H1 (cell line): ENCODE data around the gene CCDC102A. TPM values are rescaled to one million over a fixed set of nuclear protein-coding genes. Genes with fewer than 3 reads are reported as not detected.

Experiments
- CTCF ChIA-PET: fragments of 300-600 bp; sonication (Branson Sonifier 250); formaldehyde crosslinking; loops from one replicate; lab custom pipeline; 2021; ENCODE audit not compliant: partially characterized antibody; lab: Charles Lee
- POLR2A ChIA-PET: fragments of 300-600 bp; sonication (Branson Sonifier 250); formaldehyde crosslinking; loops from one replicate; lab custom pipeline; 2021; ENCODE audit warnings: inconsistent platforms; ENCODE audit not compliant: partially characterized antibody; lab: Charles Lee
- DNase-seq, 2 experiments: peaks; one replicate each; pipeline versions ENCODE4 v3.0.0 to v3.0.0-alpha.2; 2010 to 2022; ENCODE audit warnings: low spot score in 2 of 2, low read depth in 1 of 2, mixed read lengths in 1 of 2
- FAIRE-seq: peaks from 2 replicates; lab custom pipeline; 2011; peaks lifted over from hg19 to GRCh38; lab: Jason Lieb, UNC
- H2AFZ ChIP-seq: 2 replicates; pipeline ENCODE4 v1.8.1; 2012; ENCODE audit warnings: low read length, inconsistent platforms
- H2AK5ac ChIP-seq: 2 replicates; pipeline ENCODE4 v1.6.1; 2013; ENCODE audit warnings: low read depth, low read length
- H2BK120ac ChIP-seq: replicated peaks from 2 replicates; pipeline ENCODE3; 2013; ENCODE audit warnings: low read depth, low read length, inconsistent platforms
- H2BK12ac ChIP-seq: 2 replicates; pipeline ENCODE4 v1.6.1; 2013; ENCODE audit warnings: low read depth, low read length
- H2BK15ac ChIP-seq: 2 replicates; pipeline ENCODE4 v1.6.1; 2013; ENCODE audit warnings: low read length
- H2BK20ac ChIP-seq: 2 replicates; pipeline ENCODE4 v1.6.1; 2013; ENCODE audit warnings: low read length
- H2BK5ac ChIP-seq: 2 replicates; pipeline ENCODE4 v1.6.1; 2013; ENCODE audit warnings: low read depth, low read length
- H3K14ac ChIP-seq: 2 replicates; pipeline ENCODE4 v1.6.1; 2013; ENCODE audit warnings: inconsistent platforms; ENCODE audit not compliant: insufficient read length
- H3K18ac ChIP-seq: 2 replicates; pipeline ENCODE4 v1.6.1; 2013; ENCODE audit warnings: low read length; ENCODE audit errors: extremely low read depth
- H3K23ac ChIP-seq: 2 replicates; pipeline ENCODE4 v1.6.1; 2013; ENCODE audit warnings: inconsistent platforms; ENCODE audit not compliant: insufficient read length
- H3K23me2 ChIP-seq: 2 replicates; pipeline ENCODE4 v1.6.1; 2013; ENCODE audit warnings: low read depth, low read length
- H3K27ac ChIP-seq: 2 replicates; pipeline ENCODE4 v1.6.1; 2011; ENCODE audit warnings: low read depth, low read length, inconsistent platforms
- H3K27me3 ChIP-seq, 4 experiments: replicated peaks in 1 of 4; 1 replicate in 1 of 4; 2 replicates in 3 of 4; pipeline versions ENCODE4 v1.6.1 to v1.8.1; 2011 to 2013; ENCODE audit warnings: low read length in 3 of 4, mild to moderate bottlenecking in 3 of 4, inconsistent platforms in 2 of 4, mixed read lengths in 2 of 4, moderate library complexity in 1 of 4; ENCODE audit not compliant: control insufficient read depth in 3 of 4, insufficient read depth in 3 of 4; ENCODE audit errors: extremely low read depth in 1 of 4
- H3K36me3 ChIP-seq, 4 experiments: 2 replicates each; pipeline versions ENCODE4 v1.6.1 to v1.8.1; 2011 to 2013; ENCODE audit warnings: mild to moderate bottlenecking in 4 of 4, low read length in 3 of 4, moderate library complexity in 2 of 4, control low read depth in 1 of 4, inconsistent platforms in 1 of 4; ENCODE audit not compliant: insufficient read depth in 4 of 4, control insufficient read depth in 2 of 4
- H3K4ac ChIP-seq: replicated peaks from 2 replicates; pipeline ENCODE3; 2013; ENCODE audit warnings: low read length, low read depth, mixed read lengths, inconsistent platforms; ENCODE audit not compliant: insufficient read length
- H3K4me1 ChIP-seq, 4 experiments: replicated peaks in 1 of 4; 1 replicate in 1 of 4; 2 replicates in 3 of 4; pipeline versions ENCODE4 v1.6.1 to v1.8.1; 2011 to 2013; ENCODE audit warnings: low read length in 3 of 4, inconsistent platforms in 2 of 4, mixed read lengths in 1 of 4; ENCODE audit not compliant: insufficient read depth in 4 of 4, control insufficient read depth in 3 of 4
- H3K4me2 ChIP-seq, 2 experiments: 2 replicates each; pipeline versions ENCODE4 v1.6.1 to v1.8.1; 2011 to 2013; ENCODE audit warnings: low read depth in 2 of 2, low read length in 2 of 2, control low read depth in 1 of 2, inconsistent platforms in 1 of 2, mild to moderate bottlenecking in 1 of 2; ENCODE audit not compliant: insufficient read depth in 1 of 2
- H3K4me3 ChIP-seq, 4 experiments: fragments of 200-600, 300-600 bp in 1 of 4; sonication (generic), shearing (Covaris generic), sonication (Bioruptor Twin) in 1 of 4; 2 replicates each; pipeline versions ENCODE4 v1.5.1 to v1.8.1; 2011 to 2016; ENCODE audit warnings: low read length in 4 of 4, low read depth in 3 of 4, control low read depth in 2 of 4, inconsistent platforms in 2 of 4, mild to moderate bottlenecking in 2 of 4, mixed read lengths in 1 of 4, moderate library complexity in 1 of 4; ENCODE audit not compliant: insufficient read depth in 2 of 4; ENCODE audit errors: extremely low read depth in 1 of 4
- H3K56ac ChIP-seq: replicated peaks from 2 replicates; pipeline ENCODE3; 2013; ENCODE audit warnings: low read depth, mild to moderate bottlenecking, mixed read lengths, low read length, inconsistent platforms; ENCODE audit not compliant: insufficient read length
- H3K79me1 ChIP-seq: 2 replicates; pipeline ENCODE4 v1.6.1; 2013; ENCODE audit warnings: low read depth, low read length, control low read depth
- H3K79me2 ChIP-seq, 2 experiments: 2 replicates each; pipeline versions ENCODE4 v1.6.1 to v1.8.1; 2012 to 2013; ENCODE audit warnings: low read length in 2 of 2, mild to moderate bottlenecking in 2 of 2, inconsistent platforms in 1 of 2; ENCODE audit not compliant: insufficient read depth in 2 of 2, control insufficient read depth in 1 of 2
- H3K9ac ChIP-seq, 4 experiments: replicated peaks in 1 of 4; 1 replicate in 1 of 4; 2 replicates in 3 of 4; pipeline versions ENCODE4 v1.6.1 to v1.8.1; 2011 to 2013; ENCODE audit warnings: low read depth in 3 of 4, low read length in 3 of 4, control low read depth in 2 of 4, mild to moderate bottlenecking in 2 of 4, moderate library complexity in 2 of 4, inconsistent platforms in 1 of 4; ENCODE audit errors: extremely low read depth in 1 of 4
- H3K9me3 ChIP-seq, 2 experiments: 2 replicates each; pipeline versions ENCODE4 v1.6.1 to v1.8.1; 2012 to 2013; ENCODE audit warnings: mild to moderate bottlenecking in 2 of 2, moderate library complexity in 2 of 2, control low read depth in 1 of 2, inconsistent platforms in 1 of 2, low read depth in 1 of 2, low read length in 1 of 2, mixed read lengths in 1 of 2; ENCODE audit not compliant: insufficient read depth in 2 of 2
- H4K20me1 ChIP-seq, 2 experiments: replicated peaks in 1 of 2; 2 replicates each; pipeline versions ENCODE3 to v1.8.1; 2011 to 2013; ENCODE audit warnings: inconsistent platforms in 2 of 2, low read length in 2 of 2, mild to moderate bottlenecking in 1 of 2; ENCODE audit not compliant: insufficient read depth in 2 of 2, control insufficient read depth in 1 of 2
- H4K5ac ChIP-seq: 2 replicates; pipeline ENCODE4 v1.6.1; 2013; ENCODE audit warnings: low read length, low read depth, mixed read lengths, inconsistent platforms; ENCODE audit not compliant: insufficient read length
- H4K8ac ChIP-seq: 2 replicates; pipeline ENCODE4 v1.8.0; 2013; ENCODE audit warnings: mild to moderate bottlenecking, moderate library complexity, low read length, inconsistent platforms; ENCODE audit not compliant: insufficient read depth; ENCODE audit errors: extremely low read depth
- H4K91ac ChIP-seq: replicated peaks from 2 replicates; pipeline ENCODE3; 2013; ENCODE audit warnings: low read length, mixed read lengths, inconsistent platforms; ENCODE audit not compliant: insufficient read length
- BRCA1 ChIP-seq: IDR thresholded peaks from 2 replicates; pipeline ENCODE4 v1.6.1; 2012; ENCODE audit warnings: low read depth, low read length, improper control_type of control experiment
- CTBP2 ChIP-seq: IDR thresholded peaks from 2 replicates; pipeline ENCODE4 v1.7.0; 2011; ENCODE audit warnings: borderline replicate concordance, mild to moderate bottlenecking, moderate library complexity, mixed read lengths, low read length; ENCODE audit not compliant: insufficient read depth, insufficient read length
- HDAC6 ChIP-seq: IDR thresholded peaks from one replicate; pipeline ENCODE4 v1.7.1; 2012; ENCODE audit warnings: low read depth, mild to moderate bottlenecking, inconsistent platforms, low read length, moderate library complexity
- KDM1A ChIP-seq: fragments of 200-600, 300-600 bp; sonication (generic); IDR thresholded peaks from 2 replicates; pipeline ENCODE4 v1.7.1; 2016; ENCODE audit warnings: mild to moderate bottlenecking, low read length, borderline replicate concordance
- KDM5A ChIP-seq: fragments of 200-600 bp; IDR thresholded peaks from 2 replicates; pipeline ENCODE4 v1.7.1; 2012; ENCODE audit warnings: mild to moderate bottlenecking, low read length, inconsistent platforms, mixed read lengths
- NRF1 ChIP-seq: IDR thresholded peaks from 2 replicates; pipeline ENCODE4 v1.6.1; 2011; ENCODE audit warnings: mild to moderate bottlenecking, low read depth, low read length, improper control_type of control experiment
- RBBP5 ChIP-seq: IDR thresholded peaks from 2 replicates; pipeline ENCODE4 v1.7.1; 2012; ENCODE audit warnings: low read depth, mild to moderate bottlenecking, inconsistent platforms, low read length, moderate library complexity, borderline replicate concordance
- SRF ChIP-seq: IDR thresholded peaks from 2 replicates; pipeline ENCODE4 v1.6.1; 2011; ENCODE audit warnings: mild to moderate bottlenecking, low read depth, low read length, moderate library complexity
- WGBS, 2 experiments: shearing (Covaris generic) in 1 of 2; methylation state at CpG; one replicate each; pipeline versions ENCODE4 v1.1.6 to v1.1.7; 2013 to 2015; ENCODE audit warnings: low lambda C conversion rate in 2 of 2, mixed read lengths in 2 of 2, inconsistent platforms in 1 of 2, low coverage in 1 of 2, missing lambda C conversion rate in 1 of 2; ENCODE audit not compliant: insufficient replicate concordance in 2 of 2, insufficient coverage in 1 of 2, insufficient read length in 1 of 2; ENCODE audit errors: extremely low coverage in 1 of 2, missing lambda C conversion rate in 1 of 2; 5-methylcytosine and 5-hydroxymethylcytosine counted together
- polyA plus RNA-seq, 7 experiments: library from polyadenylated mRNA; depleted of rRNA in 3 of 7; stranded (reverse) in 5 of 7; unstranded in 2 of 7; fragments of >200 nt in 5 of 7; fragments of 200-250 nt in 2 of 7; gene quantifications; 1 replicate in 5 of 7; 2 replicates in 1 of 7; 4 replicates in 1 of 7; pipeline versions ENCODE4 v1.2.1 to v1.2.3, GENCODE V29; 2011 to 2013; ENCODE audit warnings: missing spikeins in 2 of 7, mixed read lengths in 2 of 7
- total RNA-seq: library from RNA; stranded (reverse); fragmentation: NEBNext Ultra II Directional; extraction: Animal tissue kit (Norgen Biotek cat#: 25700); gene quantifications from 2 replicates; pipeline ENCODE4 v1.2.1, GENCODE V29; 2021
- TF ChIP-seq, protein P1 (sequence below): IDR thresholded peaks from 2 replicates; pipeline ENCODE4 v1.6.1; 2011; ENCODE audit warnings: low read depth, mild to moderate bottlenecking, low read length; ENCODE audit not compliant: insufficient read depth

CCDC102A gene
- total and polyA plus RNA-seq, 2 of the 8 experiments (the other 6 are each of a cell fraction or from before 2014, with no cell fraction given), result 4.0 to 7.5 TPM

DNA sequence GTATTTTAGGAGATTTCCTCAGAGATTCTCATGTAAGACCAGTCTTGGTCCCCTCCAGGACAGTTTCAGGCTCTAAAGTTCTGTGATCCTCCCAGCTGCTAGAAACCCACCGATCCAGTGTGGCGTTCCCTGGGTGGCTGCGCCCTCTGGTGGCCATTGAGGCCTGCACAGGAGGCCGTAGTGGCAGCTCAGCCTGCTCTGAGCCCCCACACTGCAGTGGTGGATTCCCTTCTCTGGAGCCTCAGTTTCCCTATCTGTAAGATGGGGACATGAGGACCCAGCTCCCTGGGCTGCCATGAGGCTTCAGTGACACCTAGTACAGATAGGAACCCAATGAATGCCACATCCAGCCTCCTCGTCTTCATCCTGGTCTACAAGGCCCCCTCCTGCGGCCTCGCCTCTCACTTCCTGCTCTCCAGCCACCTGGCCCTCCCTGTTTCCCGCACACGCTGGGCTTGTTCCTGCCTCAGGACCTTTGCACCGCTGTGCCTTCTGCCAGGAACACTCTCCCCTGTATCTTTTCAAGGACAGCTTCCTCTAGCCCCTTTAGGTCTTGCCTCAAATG lies 16.5 kb downstream of the CCDC102A start:
- Histone ChIP-seq H3K79me2 (no peaks in the 10 kb centered on the region), H3K18ac (no peak overlapping the region), H2BK15ac (no peak overlapping the region), H2BK5ac (no peak overlapping the region), H3K23me2 (no peaks in the 10 kb centered on the region), H3K79me1 (no peaks in the 10 kb centered on the region), H3K27ac (no peak overlapping the region), H4K91ac (no peak overlapping the region), H2BK120ac (no peak overlapping the region), H3K27me3 (peaks cover 0 to 2% (median 0%) of the 10 kb centered on the region in 4 experiments; a peak in 2 of 7 replicates), H4K5ac (no peak overlapping the region), H3K9ac (no peak overlapping the region), H3K4me1 (peaks cover 0 to 2% (median 0%) of the 10 kb centered on the region in 4 experiments; a peak in 1 of 7 replicates), H3K14ac (no peak overlapping the region), H2BK20ac (no peak overlapping the region), H4K8ac (no peak overlapping the region), H3K56ac (no peak overlapping the region), H3K9me3 (no peaks in the 10 kb centered on the region), H4K20me1 (peaks cover 0 to 2% of the 10 kb centered on the region in 2 experiments), H2AK5ac (no peak overlapping the region), H2BK12ac (no peak overlapping the region), H3K4me2 (no peak overlapping the region), H3K4ac (no peak overlapping the region), H3K23ac (no peak overlapping the region), H2AFZ (no peak overlapping the region), H3K36me3 (no peaks in the 10 kb centered on the region; a peak in 1 of 8 replicates), H3K4me3 (no peak overlapping the region)
- ChIA-PET CTCF (interaction anchor here (0.6 to 13.9 kb wide), 23 partner anchors 8 to 119 kb away, joined by 3 to 210 read pairs (median 5); partner anchors contain the start of genes ADGRG5, CIAPIN1, COQ9 and DOK4), POLR2A (interaction anchor here (1.2 to 5.1 kb wide), 9 partner anchors 8 to 101 kb away, joined by 3 to 28 read pairs (median 4); partner anchors contain the start of genes CIAPIN1, COQ9, DOK4 and POLR2C)
- FAIRE-seq (peak; percentile 78), DNase-seq (peak in 1 of 2 experiments; percentile 93)
- 48% methylated on average over 10 of the region's 10 CpGs; no CpG with 5 or more reads in 1 of the 2 experiments for WGBS, 2 experiments
- no peak for TF ChIP-seq HDAC6
- TF ChIP-seq NRF1, result no peak
- no peak for TF ChIP-seq KDM5A
- TF ChIP-seq KDM1A, result peak; percentile 94; the same call in 1 of the 2 replicates
- no peak for TF ChIP-seq RBBP5
- TF ChIP-seq SRF, result no peak
- no peak for TF ChIP-seq BRCA1
- TF ChIP-seq CTBP2, result no peak
- TF ChIP-seq, protein P1, sequence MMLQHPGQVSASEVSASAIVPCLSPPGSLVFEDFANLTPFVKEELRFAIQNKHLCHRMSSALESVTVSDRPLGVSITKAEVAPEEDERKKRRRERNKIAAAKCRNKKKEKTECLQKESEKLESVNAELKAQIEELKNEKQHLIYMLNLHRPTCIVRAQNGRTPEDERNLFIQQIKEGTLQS, result no peak
